Measurements from ENCODE around the gene POLG2.
"Not testable (repeated sequence)": the region's sequence is repeated elsewhere in the genome, so short reads cannot be mapped to it uniquely, and the experiment has no call there.

Gene POLG2

GRCh38 chr17:64439956-64440355, 56.9 kb downstream of the POLG2 start:
- no peak for DNase-seq (ENCODE audit: low spot score)

GRCh38 chr17:64439521-64439920, 57.3 kb downstream of the POLG2 start:
- DNase-seq (ENCODE audit: low spot score), result not testable (repeated sequence)

GRCh38 chr17:64437944-64438525, 58.8 kb downstream of the POLG2 start:
- DNase-seq (ENCODE audit: low spot score), result no peak

GRCh38 chr17:64431534-64431933, 65.3 kb downstream of the POLG2 start:
- DNase-seq (ENCODE audit: low spot score), result no peak

- not testable (repeated sequence) for DNase-seq (ENCODE audit: low spot score)
Observed at GRCh38 chr17:64430036-64430435, 66.8 kb downstream of the POLG2 start.

- no peak for DNase-seq (ENCODE audit: low spot score)
Observed at GRCh38 chr17:64428406-64428805, 68.4 kb downstream of the POLG2 start.
